Lower lobe of right lung (tissue), 2 donors: ENCODE measurements around the gene SSBP4. TPM values are rescaled to one million over a fixed set of nuclear protein-coding genes. Genes with fewer than 3 reads are reported as not detected.

Experiments
- ATAC-seq, 2 donors: fragments of 200-7000 bp; cut with Tn5 transposase; one replicate each; pipeline ENCODE4 v1.9.1; 2020 to 2022; ENCODE audit warnings: mild to moderate bottlenecking in 2 of 2, moderate library complexity in 2 of 2
- DNase-seq: peaks from one replicate; pipeline ENCODE4 v3.0.0-alpha.2; 2020
- H3K27ac ChIP-seq: fragments of 200-600 bp; one replicate; pipeline ENCODE4 v1.8.0; 2022
- H3K27me3 ChIP-seq: fragments of 200-600 bp; one replicate; pipeline ENCODE4 v1.8.0; 2022; ENCODE audit warnings: low read depth
- H3K36me3 ChIP-seq: fragments of 200-600 bp; one replicate; pipeline ENCODE4 v1.8.0; 2022; ENCODE audit warnings: mild to moderate bottlenecking
- H3K4me1 ChIP-seq: fragments of 200-600 bp; one replicate; pipeline ENCODE4 v1.8.0; 2022
- H3K4me3 ChIP-seq: fragments of 200-600 bp; one replicate; pipeline ENCODE4 v1.8.0; 2022; ENCODE audit warnings: mild to moderate bottlenecking
- H3K9me3 ChIP-seq: fragments of 200-600 bp; one replicate; pipeline ENCODE4 v1.8.0; 2022
- CTCF ChIP-seq: fragments of 200-600 bp; IDR thresholded peaks from one replicate; pipeline ENCODE4 v1.8.0; 2022; ENCODE audit warnings: antibody characterized with exemption, mild to moderate bottlenecking
- intact Hi-C: fragments of 100-400 bp; cut with DNase I; formaldehyde crosslinking; loops from one replicate; pipeline ENCODE4 v1.11.0; 2022
- total RNA-seq: library from RNA; stranded (reverse); fragmentation: NEBNext Ultra II Directional; extraction: Animal tissue kit (Norgen Biotek cat#: 25700); gene quantifications from one replicate; pipeline ENCODE4 v1.2.1, GENCODE V29; 2021
- donor health status: DM: no; HTN: yes; CAD: no; lungs with severe emphysema.

SSBP4 gene
- total RNA-seq, 1 donor from 2014 or later: 65.6 TPM

DNA sequence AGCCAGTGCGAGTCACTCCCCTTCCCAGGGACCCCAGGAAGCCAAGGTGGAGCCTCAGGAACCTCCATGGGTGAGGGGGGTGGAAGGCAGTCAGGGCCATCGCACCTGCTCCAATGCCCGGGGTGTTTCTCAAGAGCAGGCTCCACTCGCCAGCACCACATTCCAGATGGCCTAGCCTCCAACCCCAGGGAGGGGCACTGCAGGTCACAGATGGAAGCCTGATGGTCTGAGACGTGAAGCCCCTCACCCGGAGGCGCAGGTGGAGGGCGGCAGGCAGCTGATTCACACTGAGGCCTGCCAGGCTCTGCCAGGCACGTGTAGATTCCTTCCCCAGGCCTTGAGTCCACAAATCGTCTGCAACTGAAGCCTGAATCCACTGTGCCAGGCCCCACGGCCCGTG lies 41.7 kb downstream of the SSBP4 start:
- Histone ChIP-seq H3K4me3 (no peak overlapping the region), H3K36me3 (peaks cover 70% of the 10 kb centered on the region), H3K4me1 (peaks cover 41% of the 10 kb centered on the region), H3K27me3 (no peaks in the 10 kb centered on the region), H3K27ac (peak overlapping the region; percentile 73), H3K9me3 (no peaks in the 10 kb centered on the region)
- intact Hi-C loops: no loop called here
- ATAC-seq: no peak
- no peak for TF ChIP-seq CTCF
- DNase-seq: no peak

- Histone ChIP-seq H3K36me3 (peaks cover 65% of the 10 kb centered on the region), H3K4me3 (no peak overlapping the region), H3K27ac (peak overlapping the region; percentile 73), H3K27me3 (no peaks in the 10 kb centered on the region), H3K4me1 (peaks cover 43% of the 10 kb centered on the region), H3K9me3 (no peaks in the 10 kb centered on the region)
- no peak for DNase-seq
- no peak for TF ChIP-seq CTCF
- no peak for ATAC-seq
- intact Hi-C loops: no loop called here
Observed at GRCh38 chr19:18461471-18461870, 42.3 kb downstream of the SSBP4 start.

DNA sequence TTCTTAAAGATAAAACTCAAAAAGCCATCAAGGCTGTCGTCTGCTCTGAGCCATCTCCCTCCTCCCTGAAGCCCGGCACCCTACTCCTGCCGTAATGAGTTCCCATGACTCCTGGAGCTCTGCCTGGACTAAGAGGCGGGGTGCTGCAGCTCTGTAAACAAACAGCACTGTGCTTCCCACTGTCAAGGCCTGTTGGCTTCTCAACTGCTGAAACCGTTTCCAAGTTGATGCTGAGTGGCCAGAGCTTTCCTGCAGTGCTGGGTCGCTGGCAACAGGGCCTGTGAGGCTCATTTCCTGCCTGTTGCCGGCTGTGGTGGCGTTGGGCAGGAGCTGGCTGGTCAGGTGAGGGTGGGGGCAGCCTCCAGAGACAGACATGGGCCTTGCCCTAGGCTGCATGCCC lies 45.4 kb downstream of the SSBP4 start:
- H3K27me3 ChIP-seq: no peaks in the 10 kb centered on the region
- H3K4me1 ChIP-seq: peaks cover 55% of the 10 kb centered on the region
- peak overlapping the region; percentile 83 for H3K27ac ChIP-seq
- intact Hi-C loops: no loop called here
- no peak for TF ChIP-seq CTCF
- DNase-seq (peak; percentile 75), ATAC-seq (peak; percentile 71 to 74)
- no peak overlapping the region for H3K4me3 ChIP-seq
- H3K36me3 ChIP-seq: peaks cover 35% of the 10 kb centered on the region
- H3K9me3 ChIP-seq: no peaks in the 10 kb centered on the region

GRCh38 chr19:18465214-18465963 lies 46.2 kb downstream of the SSBP4 start:
- no peak for TF ChIP-seq CTCF
- DNase-seq: no peak
- no peaks in the 10 kb centered on the region for H3K9me3 ChIP-seq
- peaks cover 57% of the 10 kb centered on the region for H3K4me1 ChIP-seq
- H3K27ac ChIP-seq: peak overlapping the region; percentile 83
- intact Hi-C loops: no loop called here
- ATAC-seq: no peak
- H3K27me3 ChIP-seq: no peaks in the 10 kb centered on the region
- H3K4me3 ChIP-seq: no peak overlapping the region
- peaks cover 32% of the 10 kb centered on the region for H3K36me3 ChIP-seq

- DNase-seq (no peak), ATAC-seq (no peak)
- intact Hi-C loops: no loop called here
- H3K4me3 ChIP-seq: no peak overlapping the region
- peaks cover 32% of the 10 kb centered on the region for H3K36me3 ChIP-seq
- H3K9me3 ChIP-seq: no peaks in the 10 kb centered on the region
- H3K27me3 ChIP-seq: no peaks in the 10 kb centered on the region
- TF ChIP-seq CTCF: no peak
- H3K27ac ChIP-seq: peak overlapping the region; percentile 83
- H3K4me1 ChIP-seq: peaks cover 57% of the 10 kb centered on the region
Observed at GRCh38 chr19:18465964-18466339, 46.8 kb downstream of the SSBP4 start.
